Loucy (cell line): Measurements from ENCODE around the gene SOD3.

Experiments
- H2AFZ ChIP-seq: fragments of 200-600 bp; sonication (generic); 2 replicates; pipeline ENCODE4 v1.6.0; 2016; ENCODE audit warnings: antibody characterized with exemption, mild to moderate bottlenecking, low read length, moderate library complexity
- H3F3A ChIP-seq: fragments of 200-600 bp; 2 replicates; pipeline ENCODE4 v1.6.0; 2016; ENCODE audit warnings: antibody characterized with exemption, low read depth, mild to moderate bottlenecking
- H3K27me3 ChIP-seq: fragments of 200-600 bp; sonication (generic); 2 replicates; pipeline ENCODE4 v1.6.1; 2014; ENCODE audit warnings: low read length, mild to moderate bottlenecking; ENCODE audit not compliant: insufficient read depth, poor library complexity, severe bottlenecking
- H3K36me3 ChIP-seq: fragments of 200-600 bp; sonication (generic); 2 replicates; pipeline ENCODE4 v1.6.1; 2016; ENCODE audit warnings: low read length; ENCODE audit not compliant: insufficient read depth
- H3K4me1 ChIP-seq: fragments of 200-600 bp; sonication (generic); 2 replicates; pipeline ENCODE4 v1.5.1; 2014; ENCODE audit warnings: low read length, mild to moderate bottlenecking; ENCODE audit not compliant: insufficient read depth, poor library complexity, severe bottlenecking
- H3K4me2 ChIP-seq: fragments of 200-600 bp; sonication (generic); 2 replicates; pipeline ENCODE4 v1.6.0; 2014; ENCODE audit warnings: antibody characterized with exemption, low read length, low read depth, mild to moderate bottlenecking; ENCODE audit not compliant: poor library complexity, severe bottlenecking
- H3K4me3 ChIP-seq: fragments of 200-600 bp; sonication (generic); 2 replicates; pipeline ENCODE4 v1.5.1; 2014; ENCODE audit warnings: low read length, mild to moderate bottlenecking, mixed read lengths; ENCODE audit not compliant: poor library complexity, severe bottlenecking
- H3K79me2 ChIP-seq: fragments of 200-600 bp; sonication (generic); 2 replicates; pipeline ENCODE4 v1.6.1; 2014; ENCODE audit warnings: low read length; ENCODE audit not compliant: insufficient read depth
- H3K9ac ChIP-seq: fragments of 200-600 bp; sonication (generic); 2 replicates; pipeline ENCODE4 v1.6.0; 2014; ENCODE audit warnings: mild to moderate bottlenecking, low read depth, low read length, moderate library complexity; ENCODE audit not compliant: poor library complexity, severe bottlenecking
- H3K9me2 ChIP-seq: fragments of 200-600 bp; sonication (generic); replicated peaks from 2 replicates; pipeline ENCODE4 v1.6.1; 2016; ENCODE audit warnings: low read depth, low read length, mixed read lengths
- H3K9me3 ChIP-seq: fragments of 200-600 bp; sonication (generic); 2 replicates; pipeline ENCODE4 v1.6.1; 2014; ENCODE audit warnings: mild to moderate bottlenecking, antibody characterized with exemption, low read length, low read depth; ENCODE audit not compliant: insufficient read depth
- H4K20me1 ChIP-seq: fragments of 200-600 bp; sonication (generic); 2 replicates; pipeline ENCODE4 v1.6.0; 2014; ENCODE audit warnings: antibody characterized with exemption, low read length, mild to moderate bottlenecking; ENCODE audit not compliant: insufficient read depth, poor library complexity, severe bottlenecking
- CTCF ChIP-seq: fragments of 200-600 bp; sonication (generic); conservative IDR thresholded peaks from 2 replicates; pipeline ENCODE4 v1.5.1; 2014; ENCODE audit warnings: mild to moderate bottlenecking, antibody characterized with exemption, low read length
- EZH2phosphoT487 ChIP-seq: fragments of 200-600 bp; IDR thresholded peaks from 2 replicates; pipeline ENCODE4 v1.6.1; 2018; ENCODE audit warnings: antibody characterized with exemption, mild to moderate bottlenecking, moderate library complexity, borderline replicate concordance

SOD3 gene

GRCh38 chr4:24770667-24771066 lies 24.7 kb upstream of the SOD3 start:
- Histone ChIP-seq H3K4me1 (no peaks in the 10 kb centered on the region), H3K9me3 (no peaks in the 10 kb centered on the region; the same call in 1 of the 2 replicates), H3F3A (no peaks in the 10 kb centered on the region), H3K27me3 (no peaks in the 10 kb centered on the region), H3K79me2 (no peaks in the 10 kb centered on the region), H2AFZ (no peak overlapping the region), H3K9me2 (no peaks in the 10 kb centered on the region; the same call in 1 of the 2 replicates), H3K4me2 (no peak overlapping the region), H3K36me3 (no peaks in the 10 kb centered on the region), H3K4me3 (no peak overlapping the region), H3K9ac (no peak overlapping the region), H4K20me1 (no peaks in the 10 kb centered on the region)
- TF ChIP-seq EZH2phosphoT487 (no peak), CTCF (no peak)

GRCh38 chr4:24771241-24771640 lies 24.1 kb upstream of the SOD3 start:
- H3K36me3 ChIP-seq = no peaks in the 10 kb centered on the region
- no peaks in the 10 kb centered on the region for H3K4me1 ChIP-seq
- no peaks in the 10 kb centered on the region; the same call in 1 of the 2 replicates for H3K9me3 ChIP-seq
- no peaks in the 10 kb centered on the region; the same call in 1 of the 2 replicates for H3K9me2 ChIP-seq
- no peak overlapping the region for H3K4me3 ChIP-seq
- H2AFZ ChIP-seq = no peak overlapping the region
- no peak overlapping the region for H3K4me2 ChIP-seq
- H3K9ac ChIP-seq = no peak overlapping the region
- TF ChIP-seq EZH2phosphoT487 (no peak), CTCF (no peak)
- no peaks in the 10 kb centered on the region for H3K79me2 ChIP-seq
- H4K20me1 ChIP-seq = no peaks in the 10 kb centered on the region
- H3K27me3 ChIP-seq = no peaks in the 10 kb centered on the region
- H3F3A ChIP-seq = no peaks in the 10 kb centered on the region

- Histone ChIP-seq H3K4me3 (no peak overlapping the region), H3F3A (no peaks in the 10 kb centered on the region), H4K20me1 (no peaks in the 10 kb centered on the region), H2AFZ (no peak overlapping the region), H3K4me2 (no peak overlapping the region), H3K36me3 (no peaks in the 10 kb centered on the region), H3K27me3 (no peaks in the 10 kb centered on the region), H3K9me2 (no peaks in the 10 kb centered on the region; the same call in 1 of the 2 replicates), H3K9ac (no peak overlapping the region), H3K9me3 (no peaks in the 10 kb centered on the region), H3K79me2 (no peaks in the 10 kb centered on the region), H3K4me1 (no peaks in the 10 kb centered on the region)
- no peak for TF ChIP-seq CTCF
- no peak for TF ChIP-seq EZH2phosphoT487
Measured at GRCh38 chr4:24772061-24772705, 23.2 kb upstream of the SOD3 start.
